ENCODE measurements around the gene MAP1LC3B. TPM values are rescaled to one million over a fixed set of nuclear protein-coding genes. Genes with fewer than 3 reads are reported as not detected.

MAP1LC3B gene
- total RNA-seq, 4 donors from 2014 or later = 26.3 to 79.7 (median 58.0) TPM

DNA sequence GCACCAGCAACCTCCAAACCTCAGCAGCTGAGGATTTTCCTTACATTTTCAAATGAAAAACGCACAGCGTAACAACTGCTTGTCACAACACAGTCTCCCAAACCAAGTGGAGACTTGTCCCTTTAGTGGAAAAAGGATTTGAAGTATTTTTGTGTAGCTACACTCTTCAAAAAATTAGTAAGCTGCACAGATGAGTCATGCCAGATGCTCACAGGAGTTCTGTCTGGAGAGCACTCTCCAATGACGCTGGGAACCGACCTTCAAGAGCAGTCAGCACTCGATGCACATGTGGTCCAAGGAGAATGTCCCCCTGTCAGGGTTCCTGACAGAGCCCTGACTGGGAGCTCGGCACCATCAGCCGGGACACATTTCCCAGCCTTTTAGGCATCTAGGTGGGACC lies 39.8 kb downstream of the MAP1LC3B start:
- Histone ChIP-seq H3K27me3 (no peaks in the 10 kb centered on the region), H3K36me3 (no peaks in the 10 kb centered on the region), H3K4me1 (peaks cover 0 to 4% of the 10 kb centered on the region in 2 donors), H3K27ac (no peak overlapping the region), H3K9me3 (no peaks in the 10 kb centered on the region), H3K4me3 (no peak overlapping the region)
- TF ChIP-seq, protein P1, sequence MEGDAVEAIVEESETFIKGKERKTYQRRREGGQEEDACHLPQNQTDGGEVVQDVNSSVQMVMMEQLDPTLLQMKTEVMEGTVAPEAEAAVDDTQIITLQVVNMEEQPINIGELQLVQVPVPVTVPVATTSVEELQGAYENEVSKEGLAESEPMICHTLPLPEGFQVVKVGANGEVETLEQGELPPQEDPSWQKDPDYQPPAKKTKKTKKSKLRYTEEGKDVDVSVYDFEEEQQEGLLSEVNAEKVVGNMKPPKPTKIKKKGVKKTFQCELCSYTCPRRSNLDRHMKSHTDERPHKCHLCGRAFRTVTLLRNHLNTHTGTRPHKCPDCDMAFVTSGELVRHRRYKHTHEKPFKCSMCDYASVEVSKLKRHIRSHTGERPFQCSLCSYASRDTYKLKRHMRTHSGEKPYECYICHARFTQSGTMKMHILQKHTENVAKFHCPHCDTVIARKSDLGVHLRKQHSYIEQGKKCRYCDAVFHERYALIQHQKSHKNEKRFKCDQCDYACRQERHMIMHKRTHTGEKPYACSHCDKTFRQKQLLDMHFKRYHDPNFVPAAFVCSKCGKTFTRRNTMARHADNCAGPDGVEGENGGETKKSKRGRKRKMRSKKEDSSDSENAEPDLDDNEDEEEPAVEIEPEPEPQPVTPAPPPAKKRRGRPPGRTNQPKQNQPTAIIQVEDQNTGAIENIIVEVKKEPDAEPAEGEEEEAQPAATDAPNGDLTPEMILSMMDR (IDR thresholded peaks at IDR 0.05) = no peak
- TF ChIP-seq POLR2A (IDR thresholded peaks at IDR 0.05) = no peak
- DNase-seq = no peak
- intact Hi-C loops (cut with DNase I; ENCODE audit: low total_unique reads) = no loop called here

DNA sequence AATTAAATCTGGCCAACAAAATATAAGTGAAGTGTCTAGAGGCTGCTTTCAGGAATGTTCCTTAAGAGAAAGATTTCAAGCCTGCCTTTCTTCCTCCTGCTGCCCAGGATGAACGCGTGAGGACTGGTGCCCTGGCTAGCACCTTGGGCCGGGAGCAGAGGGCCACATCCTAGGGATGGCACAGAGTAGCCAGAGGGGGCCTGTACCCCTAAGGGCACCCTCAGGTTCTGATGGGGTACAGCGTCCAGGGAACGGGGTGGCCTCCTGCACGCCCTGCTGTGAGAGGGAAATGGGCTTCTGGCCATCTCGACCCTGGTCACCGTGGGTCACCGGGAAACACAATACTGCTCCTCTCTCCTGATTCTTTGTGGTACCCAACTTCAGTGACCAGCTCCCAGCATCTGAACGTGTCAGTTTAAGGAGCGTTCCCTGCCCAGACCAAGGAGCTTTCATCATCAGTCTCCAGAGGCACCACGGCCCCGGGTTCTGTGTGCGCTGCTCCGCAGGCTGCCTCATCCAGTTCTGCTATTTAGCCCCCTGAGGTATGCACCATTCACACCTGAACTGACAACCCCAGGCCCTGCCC lies 40.3 kb downstream of the MAP1LC3B start:
- intact Hi-C loops (cut with DNase I; ENCODE audit: low total_unique reads) = no loop called here
- DNase-seq = no peak
- no peaks in the 10 kb centered on the region for H3K9me3 ChIP-seq
- peaks cover 0 to 4% of the 10 kb centered on the region in 2 donors for H3K4me1 ChIP-seq
- H3K4me3 ChIP-seq = no peak overlapping the region
- H3K36me3 ChIP-seq = no peaks in the 10 kb centered on the region
- no peak overlapping the region for H3K27ac ChIP-seq
- no peaks in the 10 kb centered on the region for H3K27me3 ChIP-seq
- TF ChIP-seq, protein P1 (IDR thresholded peaks at IDR 0.05) = no peak
- no peak for TF ChIP-seq POLR2A (IDR thresholded peaks at IDR 0.05)

DNA sequence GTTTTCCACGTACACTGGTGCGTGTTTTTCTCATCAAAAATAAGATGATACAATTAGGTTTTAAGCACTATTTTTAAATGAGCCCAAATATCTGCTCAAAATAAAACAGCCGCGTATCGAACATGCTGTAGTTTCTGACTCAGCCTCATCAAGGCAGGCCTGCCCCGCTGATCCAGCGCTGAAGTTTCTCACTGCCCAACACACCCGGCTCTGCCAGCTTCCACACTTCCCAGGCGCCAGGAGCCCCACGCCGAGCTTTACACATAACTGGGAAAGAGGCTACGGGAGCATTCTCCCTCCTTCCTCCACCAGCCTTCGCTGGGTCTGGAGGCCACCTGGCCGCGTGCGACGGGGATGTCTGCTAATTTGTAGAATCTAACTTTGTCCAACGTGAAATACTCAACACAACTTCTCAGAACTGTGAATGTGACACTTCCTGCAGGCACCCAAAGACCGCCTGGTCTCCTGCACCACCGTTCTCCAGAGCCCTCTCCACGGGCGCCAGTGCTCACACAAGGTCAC lies 42.1 kb downstream of the MAP1LC3B start:
- Histone ChIP-seq H3K4me3 (no peak overlapping the region), H3K4me1 (peaks cover 0 to 4% of the 10 kb centered on the region in 2 donors), H3K27ac (no peak overlapping the region), H3K36me3 (no peaks in the 10 kb centered on the region), H3K9me3 (no peaks in the 10 kb centered on the region), H3K27me3 (no peaks in the 10 kb centered on the region)
- TF ChIP-seq, protein P1 (IDR thresholded peaks at IDR 0.05) = no peak
- no peak for TF ChIP-seq POLR2A (IDR thresholded peaks at IDR 0.05)
- DNase-seq = no peak
- intact Hi-C loops (cut with DNase I; ENCODE audit: low total_unique reads) = no loop called here

DNA sequence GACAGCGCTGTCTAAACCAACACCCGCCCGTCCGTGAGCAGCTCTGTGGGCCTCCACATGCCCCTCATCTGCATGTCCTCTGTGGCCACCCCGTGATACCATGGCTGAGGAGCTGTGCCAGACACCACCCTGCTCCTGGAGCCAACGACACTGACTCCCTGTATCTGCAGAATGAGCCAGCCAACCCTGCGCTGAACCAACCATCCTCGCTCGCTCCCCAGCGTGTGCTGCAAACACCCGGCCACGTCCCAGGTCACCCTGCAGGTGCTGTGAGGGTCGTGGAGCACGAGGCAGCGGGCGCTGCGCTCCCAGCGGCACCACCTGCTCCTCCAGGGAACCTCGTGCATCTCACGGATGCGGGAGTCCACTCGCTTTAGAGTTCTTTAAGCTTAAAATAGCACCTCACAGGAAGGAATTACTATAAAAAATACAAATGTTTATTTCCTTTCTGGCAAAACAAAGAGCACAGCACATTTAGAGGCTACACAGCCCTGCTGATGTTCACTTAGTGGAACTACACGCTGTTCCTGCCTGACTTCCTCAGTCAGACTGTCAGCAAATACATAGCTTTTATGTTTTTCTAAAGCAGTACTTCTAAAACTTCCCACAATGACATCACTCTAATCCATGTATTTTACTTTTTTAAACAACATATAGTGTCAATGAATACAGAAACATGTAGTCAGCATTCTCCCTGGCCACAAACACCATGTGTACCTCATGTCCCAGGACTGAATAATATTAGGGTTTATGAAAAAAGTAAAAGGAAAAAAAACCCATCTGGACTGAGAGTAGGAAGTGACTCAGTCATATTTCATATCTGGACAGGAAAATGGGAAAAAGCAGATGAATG lies 43.5 kb downstream of the MAP1LC3B start:
- Histone ChIP-seq H3K27ac (peak overlapping the region; percentile 68 to 70), H3K27me3 (no peaks in the 10 kb centered on the region)

More for the DNA sequence above, 43.5 kb downstream of the MAP1LC3B start:
- Histone ChIP-seq H3K9me3 (no peaks in the 10 kb centered on the region), H3K36me3 (no peaks in the 10 kb centered on the region), H3K4me1 (peaks cover 0 to 4% of the 10 kb centered on the region in 2 donors), H3K4me3 (no peak overlapping the region)
- TF ChIP-seq, protein P1 (IDR thresholded peaks at IDR 0.05) = no peak
- TF ChIP-seq POLR2A (IDR thresholded peaks at IDR 0.05) = peak in 1 of 2 donors; percentile 16
- intact Hi-C loops (cut with DNase I; ENCODE audit: low total_unique reads) = no loop called here
- peak in 1 of 2 donors; percentile 29 for DNase-seq

Data from uterus (tissue), 4 donors.